ENCODE results near the gene GGA1.
A peak's percentile ranks its signal among the peaks of the same experiment; 100 is the strongest.
"Not testable (repeated sequence)": the region's sequence is repeated elsewhere in the genome, so short reads cannot be mapped to it uniquely, and the experiment has no call there.

GGA1 gene

DNA sequence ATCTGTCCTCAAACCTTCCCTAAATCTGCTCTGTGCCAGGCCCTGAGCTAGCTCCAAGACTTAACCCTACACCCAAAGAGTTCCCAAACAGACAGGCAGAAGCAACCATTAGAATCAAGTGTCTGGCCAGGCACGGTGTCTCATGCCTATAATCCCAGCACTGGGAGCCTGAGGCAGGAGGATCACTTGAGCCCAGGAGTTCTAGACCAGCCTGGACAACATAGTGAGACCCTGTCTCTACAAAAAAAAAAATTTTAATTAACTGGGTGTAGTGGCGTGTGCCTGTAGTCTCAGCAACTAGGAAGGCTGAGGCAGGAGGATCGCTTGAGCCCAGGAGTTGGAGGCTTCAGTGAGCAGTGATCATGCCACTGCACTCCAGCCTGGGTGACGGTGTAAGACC lies 47.9 kb downstream of the GGA1 start:
- DNase-seq = not testable (repeated sequence)

DNA sequence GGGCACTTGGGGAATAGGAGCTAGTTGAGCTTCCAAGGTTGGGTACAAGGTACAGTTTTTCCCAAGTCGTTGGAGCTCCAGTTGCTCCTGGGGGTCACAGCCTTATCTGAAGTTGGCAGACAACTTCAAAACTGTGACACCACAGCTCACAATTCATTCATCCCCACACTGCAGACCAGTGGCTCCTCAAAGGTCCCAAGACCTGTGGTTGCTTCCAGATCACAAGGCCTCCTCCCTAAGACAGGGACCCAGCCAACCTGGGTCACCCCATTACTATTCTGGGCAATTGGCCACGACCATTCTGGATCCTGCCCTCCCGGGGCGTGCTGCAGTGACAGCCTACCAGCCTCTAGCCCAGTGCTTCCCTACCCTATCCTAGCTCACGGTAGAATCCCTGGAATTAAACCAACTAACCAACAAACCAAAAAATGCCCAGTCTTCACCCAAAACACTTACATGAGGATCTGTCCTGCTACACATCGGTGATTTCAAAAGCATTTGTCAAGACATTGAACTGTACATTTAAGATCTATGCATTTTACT lies 49.0 kb downstream of the GGA1 start:
- DNase-seq = no peak

DNA sequence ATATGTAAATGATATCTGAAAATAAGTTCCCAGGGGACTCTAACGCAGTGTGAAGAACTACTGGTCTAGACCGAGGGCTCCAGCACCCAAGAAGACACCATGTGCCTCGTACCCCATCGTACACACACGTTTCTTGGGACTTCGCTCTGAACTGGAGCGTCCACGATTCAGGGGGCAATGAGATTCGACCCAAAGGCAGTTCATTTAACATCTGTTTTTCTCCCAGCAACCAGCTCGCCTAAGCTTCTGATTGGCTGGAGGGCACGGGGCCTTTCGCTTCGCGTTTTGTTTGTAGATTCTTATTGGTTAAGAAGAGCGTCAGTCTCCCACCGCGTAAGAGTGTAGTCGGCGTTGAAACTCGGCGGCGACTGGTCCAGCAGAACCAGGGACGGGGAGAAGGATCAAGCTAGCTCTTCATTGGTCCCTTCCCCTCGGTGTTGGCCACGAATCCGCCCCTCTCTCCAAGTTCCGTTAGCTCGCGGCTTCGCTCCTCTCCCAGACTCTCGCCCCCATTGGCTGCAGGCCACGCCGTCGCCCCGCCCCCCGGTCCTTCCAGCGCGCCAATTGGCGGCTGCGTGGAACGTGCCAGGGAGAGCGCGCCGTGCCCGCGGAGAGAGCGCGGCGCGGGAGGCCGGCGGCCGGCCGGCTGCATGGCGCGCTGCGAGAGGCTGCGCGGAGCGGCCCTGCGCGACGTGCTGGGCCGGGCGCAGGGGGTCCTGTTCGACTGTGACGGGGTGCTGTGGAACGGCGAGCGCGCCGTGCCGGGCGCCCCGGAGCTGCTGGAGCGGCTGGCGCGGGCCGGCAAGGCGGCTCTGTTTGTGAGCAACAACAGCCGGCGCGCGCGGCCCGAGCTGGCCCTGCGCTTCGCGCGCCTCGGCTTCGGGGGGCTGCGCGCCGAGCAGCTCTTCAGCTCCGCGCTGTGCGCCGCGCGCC lies 49.8 kb downstream of the GGA1 start, which contains the start of gene PDXP:
PDXP (plus strand) TSS at position 591 of the 933 bp plus-strand sequence; CDS start at position 651, 60 bp downstream.
- DNase-seq = peak; percentile 99

DNA sequence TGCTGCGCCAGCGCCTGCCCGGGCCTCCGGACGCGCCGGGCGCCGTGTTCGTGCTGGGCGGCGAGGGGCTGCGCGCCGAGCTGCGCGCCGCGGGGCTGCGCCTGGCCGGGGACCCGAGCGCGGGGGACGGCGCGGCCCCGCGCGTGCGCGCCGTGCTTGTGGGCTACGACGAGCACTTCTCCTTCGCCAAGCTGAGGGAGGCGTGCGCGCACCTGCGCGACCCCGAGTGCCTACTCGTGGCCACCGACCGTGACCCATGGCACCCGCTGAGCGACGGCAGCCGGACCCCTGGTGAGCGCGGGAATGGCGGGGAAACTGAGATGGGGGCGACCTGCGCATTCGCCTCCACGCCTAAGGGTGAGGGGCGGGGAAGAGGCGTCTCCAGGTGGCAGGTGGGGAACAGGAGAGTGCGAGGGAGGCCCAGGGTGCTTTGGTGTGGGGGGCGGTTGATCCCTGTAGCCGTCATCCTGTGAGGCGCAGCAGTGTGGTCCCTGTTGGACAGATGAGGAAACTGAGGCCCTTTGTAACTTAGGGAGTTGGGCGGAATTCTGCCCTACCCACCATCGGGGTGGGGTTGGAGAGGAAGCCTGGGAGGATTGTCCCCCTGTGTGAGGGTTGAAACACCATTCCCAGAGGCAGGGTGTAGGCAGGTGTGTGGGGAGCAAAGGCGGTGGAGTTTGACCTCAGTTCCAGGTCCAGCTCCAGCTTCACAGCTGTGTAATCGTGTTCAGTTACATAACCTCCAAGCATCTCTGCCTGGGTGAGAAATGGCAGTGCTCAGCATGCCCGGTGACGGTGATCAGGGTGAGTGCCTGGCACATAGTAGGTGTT lies 50.6 kb downstream of the GGA1 start:
- no peak for DNase-seq

DNA sequence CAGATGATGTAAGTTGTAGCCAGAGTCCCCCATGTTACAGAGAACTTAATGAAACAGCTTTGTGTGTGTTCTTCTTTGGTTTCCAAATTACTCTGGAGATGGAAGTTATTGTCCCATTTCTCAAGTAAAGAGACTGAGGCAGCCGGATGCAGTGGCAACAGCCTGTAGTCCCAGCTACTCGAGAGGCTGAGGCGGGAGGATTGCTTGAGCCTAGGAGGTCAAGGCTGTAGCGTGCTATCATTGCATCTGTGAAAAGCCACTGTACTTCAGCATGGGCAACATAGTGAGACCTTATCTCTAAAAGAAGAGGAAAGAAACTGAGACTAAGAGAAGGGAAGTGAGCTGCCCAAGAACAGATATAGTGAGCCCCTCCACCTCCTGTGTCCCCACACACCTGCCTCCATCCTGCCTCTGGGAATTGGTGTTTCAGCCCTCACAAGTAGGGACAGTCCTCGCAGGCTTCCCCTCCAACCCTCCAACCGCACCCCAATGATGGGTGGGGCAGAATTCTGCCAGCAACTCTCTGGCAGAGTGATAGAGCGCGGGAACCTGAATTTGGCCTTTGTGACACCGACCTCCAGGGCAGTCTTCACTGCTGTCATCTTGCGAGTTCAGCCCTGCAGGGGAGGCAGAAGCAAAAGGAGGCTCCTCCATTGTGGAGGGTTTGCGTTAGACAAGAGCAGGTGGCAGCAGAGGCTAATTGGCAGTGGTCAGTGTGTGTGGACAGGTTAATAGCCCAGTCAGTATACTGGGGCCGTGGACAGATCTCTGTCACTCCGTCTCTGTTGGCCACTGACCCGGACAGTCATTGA lies 51.5 kb downstream of the GGA1 start:
- DNase-seq = no peak

DNA sequence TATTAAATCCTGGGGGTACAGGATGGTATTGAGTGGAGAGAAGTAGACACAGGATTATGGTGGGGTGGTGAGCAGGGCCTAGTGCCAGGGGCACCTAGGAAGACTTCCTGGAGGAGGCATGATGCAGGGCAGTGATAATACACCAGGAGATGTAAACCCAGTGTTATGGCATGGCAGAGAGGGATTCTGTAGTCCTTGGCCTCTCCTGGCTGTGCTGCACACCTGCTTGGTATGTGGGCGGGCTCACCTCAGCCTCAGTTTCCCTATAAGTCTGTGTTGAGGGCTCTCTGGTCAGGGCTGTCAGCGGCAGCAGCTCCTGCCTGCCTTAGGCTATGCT lies 52.0 kb downstream of the GGA1 start:
- DNase-seq = no peak

DNA sequence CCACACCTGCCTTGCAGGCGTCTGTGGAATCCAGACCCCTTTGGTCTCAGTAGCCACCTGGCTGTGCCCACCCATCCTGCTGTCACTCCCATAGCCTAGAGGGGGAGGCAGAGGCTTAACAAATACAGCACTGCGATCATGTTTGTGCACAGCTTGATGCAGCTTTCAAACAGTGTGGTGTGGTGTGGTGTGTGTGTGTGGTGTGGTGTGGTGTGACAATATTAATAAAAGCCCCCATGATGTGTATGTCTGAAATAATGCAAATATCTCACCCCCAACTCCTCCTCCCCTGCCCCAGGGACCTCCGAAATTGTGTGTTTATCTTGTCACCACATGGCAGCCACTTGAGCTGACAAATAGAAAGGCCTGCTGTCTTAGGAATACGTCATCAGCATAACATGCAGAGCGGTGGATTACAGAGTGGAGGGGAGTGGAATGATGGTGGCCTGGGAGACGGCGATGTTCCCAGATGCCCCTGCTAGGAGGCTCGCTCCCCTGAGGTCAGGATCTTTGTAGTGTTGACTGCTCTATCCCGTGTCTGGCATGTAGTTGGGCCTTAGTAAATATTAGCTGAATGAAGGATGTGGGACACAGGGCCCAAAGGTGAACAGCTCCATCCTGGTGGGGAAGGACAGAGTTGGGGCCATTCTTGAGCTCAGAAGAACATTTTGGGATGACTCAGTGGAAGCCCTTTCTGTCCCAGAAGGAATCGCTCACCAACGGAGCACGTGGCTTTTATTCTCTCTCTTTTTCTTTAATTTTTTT lies 52.7 kb downstream of the GGA1 start:
- peak; percentile 65 for DNase-seq

DNA sequence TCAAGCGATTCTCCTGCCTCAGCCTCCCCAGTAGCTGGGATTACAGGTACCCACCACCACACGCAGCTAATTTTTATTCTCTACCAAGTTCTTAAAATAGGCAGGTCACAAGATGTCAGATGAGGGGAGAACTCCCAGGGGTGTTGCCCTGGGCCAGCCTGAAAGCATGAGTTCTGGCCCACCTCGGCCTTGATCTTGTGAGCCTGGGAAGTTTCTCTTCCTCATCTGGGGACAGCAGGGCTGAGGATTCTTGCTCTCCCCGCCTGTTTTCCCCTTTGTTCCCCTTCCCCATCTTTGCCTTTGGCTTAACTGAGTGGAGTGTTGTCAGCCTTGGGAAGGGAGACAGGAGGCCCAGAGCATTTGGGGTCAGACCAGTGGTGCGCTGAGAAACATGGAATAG lies 53.4 kb downstream of the GGA1 start:
- no peak for DNase-seq

DNA sequence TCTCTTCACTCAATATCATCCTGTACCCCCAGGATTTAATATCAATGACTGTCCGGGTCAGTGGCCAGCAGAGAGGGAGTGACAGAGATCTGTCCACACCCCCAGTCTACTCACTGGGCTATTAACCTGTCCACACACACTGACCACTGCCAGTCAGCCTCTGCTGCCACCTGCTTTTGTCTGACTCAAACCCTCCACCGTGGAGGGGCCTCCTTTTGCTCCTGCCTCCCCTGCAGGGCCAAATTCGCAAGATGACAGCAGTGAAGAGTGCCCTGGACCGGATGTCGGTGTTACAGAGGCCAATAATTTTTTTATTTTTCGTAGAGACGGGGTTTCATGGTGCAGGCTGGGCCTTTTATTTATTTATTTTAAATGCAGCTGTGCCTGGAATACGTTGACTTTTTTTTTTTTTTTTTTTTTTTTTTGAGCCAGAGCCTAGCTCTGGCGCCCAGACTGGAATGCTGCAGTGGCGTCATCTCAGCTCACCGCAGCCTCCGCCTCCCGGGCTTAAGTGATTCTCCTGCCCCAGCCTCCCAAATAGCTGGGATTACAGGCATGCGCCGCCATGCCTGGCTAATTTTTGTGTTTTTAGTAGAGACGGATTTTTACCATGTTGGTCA lies 55.0 kb downstream of the GGA1 start:
- no peak for DNase-seq

DNA sequence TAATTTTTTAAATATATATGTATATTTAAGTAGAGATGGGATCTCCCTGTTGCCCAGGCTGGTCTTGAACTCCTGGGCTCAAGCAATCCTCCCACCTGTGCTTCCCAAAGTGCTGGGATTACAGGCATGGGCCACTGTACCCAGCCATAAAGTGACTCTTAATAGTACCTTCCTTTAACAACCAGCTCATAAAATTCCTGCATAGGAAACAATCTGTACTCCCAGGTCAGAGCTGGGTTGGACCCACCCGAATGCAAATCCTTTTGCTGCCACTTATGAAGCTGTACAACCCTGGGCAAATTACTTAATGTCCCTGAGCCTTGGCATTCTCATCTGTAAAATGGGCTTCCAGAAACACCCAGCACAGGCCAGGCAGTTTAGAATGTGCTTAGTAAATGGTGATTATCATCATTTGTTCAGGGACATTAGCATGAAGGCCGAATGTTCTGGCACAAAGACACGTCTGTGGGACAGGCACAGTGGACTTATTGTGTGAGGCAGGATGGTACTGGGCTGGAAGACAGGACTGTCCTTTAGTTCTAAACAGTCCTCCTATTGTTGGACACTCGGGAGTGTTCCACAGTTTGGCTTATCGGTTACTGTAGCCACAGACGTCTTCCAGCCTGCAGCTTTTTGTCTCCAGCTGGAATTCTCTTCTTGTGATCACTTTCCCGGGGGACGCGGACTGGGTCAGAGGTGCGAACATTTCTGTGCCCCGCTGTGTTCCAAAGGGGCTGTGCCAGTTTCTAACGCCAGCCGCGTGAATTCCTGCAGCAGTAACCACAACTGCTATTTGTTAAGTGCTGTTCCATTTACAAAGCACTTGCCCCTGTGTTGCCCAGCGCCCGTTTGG lies 55.8 kb downstream of the GGA1 start:
- no peak for DNase-seq

DNA sequence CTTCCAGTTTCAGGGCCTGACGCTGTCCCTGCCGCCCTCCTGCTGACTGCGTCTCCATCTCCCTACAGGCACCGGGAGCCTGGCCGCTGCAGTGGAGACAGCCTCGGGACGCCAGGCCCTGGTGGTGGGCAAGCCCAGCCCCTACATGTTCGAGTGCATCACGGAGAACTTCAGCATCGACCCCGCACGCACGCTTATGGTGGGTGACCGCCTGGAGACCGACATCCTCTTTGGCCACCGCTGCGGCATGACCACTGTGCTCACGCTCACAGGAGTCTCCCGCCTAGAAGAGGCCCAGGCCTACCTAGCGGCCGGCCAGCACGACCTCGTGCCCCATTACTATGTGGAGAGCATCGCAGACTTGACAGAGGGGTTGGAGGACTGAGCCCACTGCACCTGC lies 56.9 kb downstream of the GGA1 start:
- no peak for DNase-seq

DNA sequence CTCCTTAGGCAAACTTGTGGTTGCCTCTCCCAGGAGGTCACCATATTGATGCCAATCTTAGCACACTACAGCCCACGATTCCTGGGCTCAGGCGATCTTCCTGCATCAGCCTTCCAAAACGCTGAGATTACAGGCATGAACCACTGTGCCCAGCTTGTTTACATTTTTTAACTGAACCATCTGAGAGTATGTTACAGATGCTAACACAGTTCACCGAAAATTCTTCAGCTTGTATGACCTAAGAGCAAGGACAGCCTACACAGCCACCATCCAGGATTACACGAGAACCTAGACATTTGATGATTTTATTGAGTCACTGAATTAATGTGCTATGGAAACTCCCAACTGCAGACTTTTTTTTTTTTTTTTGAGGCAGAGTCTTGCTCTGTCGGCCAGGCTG lies 61.0 kb downstream of the GGA1 start:
- DNase-seq = no peak

DNA sequence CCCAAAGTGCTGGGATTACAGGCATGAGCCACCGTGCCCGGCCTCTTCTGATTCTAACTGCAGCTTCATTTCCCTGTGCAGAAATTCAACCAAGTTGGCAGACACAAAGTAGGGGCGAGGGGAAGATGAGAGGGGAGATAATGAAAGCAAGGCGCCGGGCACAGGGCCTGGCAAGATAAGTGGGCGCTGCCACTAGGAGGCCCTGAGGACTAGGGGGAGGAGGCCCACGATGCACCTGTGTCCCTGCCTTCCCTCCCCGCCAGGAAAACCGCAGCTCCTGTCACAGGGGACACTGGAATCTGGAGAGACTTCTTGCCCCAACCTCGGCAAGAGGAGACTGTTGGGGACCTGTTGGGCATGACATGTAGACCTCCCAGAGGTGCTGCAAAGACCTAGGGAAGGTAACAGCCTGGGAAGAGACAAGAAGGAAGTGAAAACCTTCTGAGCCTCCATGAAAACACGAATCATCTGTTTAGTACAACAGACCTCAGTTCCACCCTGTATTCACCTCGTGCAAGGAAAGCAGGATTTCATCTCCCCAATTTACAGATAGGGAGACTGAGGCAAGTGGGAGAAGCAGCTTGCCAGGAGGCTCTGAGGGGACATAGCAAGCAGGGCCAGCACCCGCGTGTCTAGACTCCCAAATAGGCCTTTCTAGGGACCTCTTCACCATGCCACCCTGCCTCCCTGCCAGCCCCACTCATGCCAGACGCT lies 63.7 kb downstream of the GGA1 start:
- DNase-seq = no peak

DNA sequence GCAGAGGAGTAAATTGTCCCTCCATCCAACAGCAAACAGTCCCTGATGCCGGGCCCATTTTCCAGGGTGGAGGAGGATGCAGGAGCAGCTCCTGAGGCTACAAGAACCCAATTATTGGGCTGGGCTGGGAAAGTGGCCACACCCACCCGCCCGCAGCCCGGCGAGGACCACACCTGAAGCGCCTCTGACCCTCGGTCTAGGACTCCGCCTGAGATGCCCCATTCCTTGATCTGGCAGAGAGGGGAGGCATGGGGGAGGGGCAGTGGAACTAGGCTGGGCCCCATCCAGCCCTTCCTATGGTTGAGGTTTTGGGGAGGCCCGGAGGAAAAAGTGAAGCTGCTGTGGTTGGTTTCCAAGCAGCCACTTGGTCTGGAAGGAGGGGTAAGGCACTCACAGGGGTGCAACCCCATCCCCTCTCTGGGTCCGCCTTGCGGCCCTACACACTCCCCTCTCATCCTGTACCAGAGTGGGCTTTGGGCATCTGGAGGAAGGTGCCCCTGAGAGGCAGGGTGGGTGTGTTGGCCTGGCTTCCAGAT lies 64.4 kb downstream of the GGA1 start:
- DNase-seq = no peak

DNA sequence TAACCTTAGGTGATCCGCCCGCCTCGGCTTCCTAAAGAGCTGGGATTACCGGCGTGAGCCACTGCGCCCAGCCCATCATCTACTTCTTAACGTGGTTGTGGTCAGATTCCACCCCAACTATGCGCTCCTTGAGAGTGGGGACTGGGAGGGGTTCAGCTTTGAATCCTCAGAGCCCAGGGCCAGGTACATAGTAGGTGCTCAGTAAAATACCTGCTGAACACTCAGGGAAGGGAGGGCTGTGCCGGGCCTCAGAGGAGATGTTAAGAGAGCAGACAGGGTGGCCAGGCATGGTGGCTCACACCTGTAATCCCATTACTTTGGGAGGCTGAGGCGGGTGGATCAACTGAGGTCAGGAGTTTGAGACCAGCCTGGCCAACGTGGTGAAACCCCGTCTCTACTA lies 65.6 kb downstream of the GGA1 start:
- no peak for DNase-seq

DNA sequence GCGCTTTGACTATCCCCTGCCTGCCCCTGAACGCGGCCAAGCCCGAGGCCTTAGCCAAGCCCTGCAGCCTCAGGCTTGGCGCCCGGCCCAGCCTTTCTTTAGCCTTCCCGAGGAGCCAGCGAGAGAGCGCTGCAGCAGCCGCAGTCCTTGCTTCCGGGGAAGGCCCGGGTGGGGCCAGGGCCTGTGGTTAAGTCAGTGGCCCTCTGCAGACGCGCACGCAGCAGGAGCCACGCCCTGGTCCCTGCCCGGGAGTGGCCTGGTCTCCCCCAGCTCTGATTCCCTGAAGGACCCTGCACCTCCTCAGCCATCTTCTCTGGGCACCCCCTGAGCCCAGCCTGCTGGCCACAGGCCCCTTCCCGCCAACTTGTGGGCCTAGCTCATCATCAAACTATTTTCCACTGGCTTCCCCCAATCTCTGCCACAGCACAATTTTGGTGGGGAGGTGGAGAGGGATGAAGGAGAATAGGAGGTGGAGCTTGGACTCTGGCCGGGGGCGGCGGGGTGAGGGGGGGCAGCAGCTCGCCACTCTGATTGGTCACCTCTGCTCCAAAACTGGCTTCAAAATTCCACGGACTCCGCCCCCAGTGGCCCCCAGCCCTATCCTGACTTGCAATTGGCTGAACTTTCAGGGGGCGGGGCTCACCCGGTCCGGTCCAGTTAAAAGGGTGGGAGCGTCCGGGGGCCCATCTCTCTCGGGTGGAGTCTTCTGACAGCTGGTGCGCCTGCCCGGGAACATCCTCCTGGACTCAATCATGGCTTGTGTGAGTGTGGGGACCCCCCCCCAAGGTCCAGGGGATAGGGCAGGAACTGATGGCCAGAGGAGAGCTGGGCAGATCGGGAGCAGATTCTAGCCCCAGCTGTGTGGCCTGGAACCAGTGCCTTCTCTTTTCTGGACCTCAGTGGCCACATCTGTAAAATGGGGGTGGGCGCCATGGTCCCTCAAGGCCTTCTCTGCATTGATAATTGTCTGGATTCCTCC lies 66.6 kb downstream of the GGA1 start, which contains the start of gene LGALS1:
LGALS1 (plus strand) TSS at position 686 of the 979 bp plus-strand sequence; CDS start at position 753, 67 bp downstream.
- peak; percentile 81 for DNase-seq

DNA sequence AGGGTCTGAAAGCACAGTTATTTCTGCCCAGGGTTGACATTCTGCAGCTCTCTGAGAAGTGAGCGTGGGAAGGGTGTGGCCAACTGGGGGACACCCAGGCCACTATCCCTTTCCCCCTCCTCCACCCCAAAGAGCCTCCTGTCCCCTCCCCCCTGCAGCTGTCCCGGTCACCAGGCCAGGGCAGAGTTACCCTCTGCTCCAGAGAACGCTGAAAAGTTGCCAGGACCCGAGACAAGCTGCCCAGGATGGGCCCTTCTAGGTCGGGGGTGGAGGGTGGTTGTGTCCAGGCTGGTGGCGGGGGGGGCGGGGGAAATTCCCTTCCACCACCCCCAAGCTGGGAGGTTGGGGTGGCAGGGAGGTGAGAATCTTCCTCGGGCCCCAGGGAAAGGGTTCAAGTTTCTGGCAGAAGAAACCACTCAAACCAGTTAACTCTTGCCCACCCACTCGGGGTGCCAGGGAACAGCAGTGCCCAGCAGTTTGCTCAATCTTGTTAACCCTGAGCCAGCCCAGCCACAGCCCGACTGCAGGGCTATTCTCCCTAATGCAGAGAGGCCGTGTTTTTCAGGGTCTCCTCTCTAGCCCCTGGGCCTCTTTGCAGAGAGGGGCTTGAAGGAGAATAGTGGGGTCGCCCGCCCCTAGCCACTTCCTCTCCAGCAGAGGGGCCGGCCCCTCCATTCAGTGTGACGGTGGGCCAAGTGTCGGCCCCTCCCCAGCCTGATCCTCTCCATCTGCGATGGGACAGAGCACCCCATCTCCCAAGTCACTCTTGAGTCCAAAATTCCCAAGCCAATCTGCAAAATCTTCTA lies 67.5 kb downstream of the GGA1 start:
- DNase-seq = no peak
